Activated naive CD4-positive, alpha-beta T cell (primary cell): Measurements from ENCODE around the gene CYP27B1.
"Not testable (repeated sequence)": the region's sequence is repeated elsewhere in the genome, so short reads cannot be mapped to it uniquely, and the experiment has no call there.

Source experiments
- DNase-seq, 4 experiments: peaks; one replicate each; lab custom pipeline; 2025; lab: John Stamatoyannopoulos, UW

Gene CYP27B1

DNA sequence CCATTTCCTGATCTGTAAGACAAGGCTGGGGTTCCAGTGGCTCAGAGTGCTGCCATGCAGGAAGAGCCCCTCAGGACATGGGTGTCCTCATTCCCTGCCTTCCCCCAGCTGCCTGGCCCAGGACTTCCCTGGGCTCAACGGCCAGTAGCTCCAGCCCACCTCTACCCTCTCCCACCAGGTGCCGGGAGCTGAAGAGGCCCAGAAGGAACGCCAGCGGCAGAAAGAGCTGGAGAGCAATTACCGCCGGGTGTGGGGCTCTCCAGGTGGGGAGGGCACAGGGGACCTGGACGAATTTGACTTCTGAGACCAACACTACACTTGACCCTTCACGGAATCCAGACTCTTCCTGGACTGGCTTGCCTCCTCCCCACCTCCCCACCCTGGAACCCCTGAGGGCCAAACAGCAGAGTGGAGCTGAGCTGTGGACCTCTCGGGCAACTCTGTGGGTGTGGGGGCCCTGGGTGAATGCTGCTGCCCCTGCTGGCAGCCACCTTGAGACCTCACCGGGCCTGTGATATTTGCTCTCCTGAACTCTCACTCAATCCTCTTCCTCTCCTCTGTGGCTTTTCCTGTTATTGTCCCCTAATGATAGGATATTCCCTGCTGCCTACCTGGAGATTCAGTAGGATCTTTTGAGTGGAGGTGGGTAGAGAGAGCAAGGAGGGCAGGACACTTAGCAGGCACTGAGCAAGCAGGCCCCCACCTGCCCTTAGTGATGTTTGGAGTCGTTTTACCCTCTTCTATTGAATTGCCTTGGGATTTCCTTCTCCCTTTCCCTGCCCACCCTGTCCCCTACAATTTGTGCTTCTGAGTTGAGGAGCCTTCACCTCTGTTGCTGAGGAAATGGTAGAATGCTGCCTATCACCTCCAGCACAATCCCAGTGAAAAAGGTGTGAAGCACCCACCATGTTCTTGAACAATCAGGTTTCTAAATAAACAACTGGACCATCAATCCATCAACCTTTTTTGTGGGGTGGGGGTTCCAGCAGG is 46.0 kb downstream of the CYP27B1 start:
- no peak for DNase-seq

DNA sequence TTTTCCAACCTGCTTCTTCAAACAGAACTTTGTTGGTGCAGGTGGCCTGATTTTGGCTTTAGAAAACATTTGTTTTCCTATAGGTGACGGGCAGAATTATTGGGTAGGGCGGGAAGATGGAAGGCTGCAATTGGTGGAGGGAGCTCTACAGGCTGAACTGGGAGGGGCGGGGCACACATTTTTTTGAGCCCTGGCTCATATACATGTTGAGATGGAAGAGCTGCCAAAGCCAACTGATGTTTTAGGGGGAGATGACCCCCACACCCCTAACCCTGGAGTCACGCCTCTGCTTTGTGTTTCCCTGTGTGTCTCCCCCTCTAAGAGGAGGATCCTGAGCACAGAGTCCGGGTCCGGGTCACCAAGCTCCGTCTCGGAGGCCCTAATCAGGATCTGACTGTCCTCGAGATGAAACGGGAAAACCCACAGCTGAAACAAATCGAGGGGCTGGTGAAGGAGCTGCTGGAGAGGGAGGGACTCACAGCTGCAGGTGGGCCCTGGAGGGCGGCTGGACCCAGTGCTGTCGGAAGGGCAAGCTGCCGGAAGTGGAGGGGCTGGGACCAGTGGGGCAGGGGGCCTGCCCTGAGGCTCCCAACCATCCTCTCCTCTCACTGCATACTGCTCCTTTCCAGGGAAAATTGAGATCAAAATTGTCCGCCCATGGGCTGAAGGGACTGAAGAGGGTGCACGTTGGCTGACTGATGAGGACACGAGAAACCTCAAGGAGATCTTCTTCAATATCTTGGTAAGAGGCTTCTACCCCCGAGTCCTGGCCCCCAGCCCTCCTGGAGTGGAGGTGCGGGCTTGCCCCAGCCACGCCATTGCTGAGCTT is 46.9 kb downstream of the CYP27B1 start:
- DNase-seq: no peak

DNA sequence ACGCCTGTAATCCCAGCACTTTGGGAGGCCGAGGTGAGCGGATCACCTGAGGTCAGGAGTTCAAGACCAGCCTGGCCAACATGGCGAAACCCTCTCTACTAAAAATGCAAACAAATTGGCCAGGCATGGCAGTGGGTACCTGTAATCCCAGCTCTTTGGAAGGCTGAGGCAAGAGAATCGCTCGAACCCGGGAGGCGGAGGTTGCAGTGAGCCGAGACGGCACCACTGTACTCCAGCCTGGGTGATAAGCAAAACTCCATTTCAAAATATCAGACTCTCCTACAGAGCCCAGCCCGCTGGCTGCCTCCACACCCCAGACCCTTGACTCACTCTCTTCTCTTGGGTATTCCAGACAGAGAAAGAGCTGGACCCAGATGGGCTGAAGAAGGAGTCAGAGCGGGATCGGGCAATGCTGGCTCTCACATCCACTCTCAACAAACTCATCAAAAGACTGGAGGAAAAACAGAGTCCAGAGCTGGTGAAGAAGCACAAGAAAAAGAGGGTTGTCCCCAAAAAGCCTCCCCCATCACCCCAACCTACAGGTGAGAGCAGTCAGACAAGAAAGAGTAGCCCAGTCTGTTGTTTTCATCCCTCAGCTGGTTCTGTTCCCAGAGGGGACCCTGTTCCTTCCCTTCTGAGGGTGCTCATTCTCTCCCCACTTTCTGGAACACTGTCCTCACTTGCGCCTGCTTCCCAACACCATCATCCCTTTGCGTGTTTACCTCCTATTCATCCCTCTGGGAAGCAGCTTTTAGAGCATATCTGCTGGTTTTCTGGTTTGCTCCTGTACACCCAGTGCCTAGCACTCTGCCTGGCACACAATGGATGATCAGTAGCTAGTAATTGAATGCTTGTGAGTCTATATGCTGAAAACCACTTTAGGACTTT is 48.0 kb downstream of the CYP27B1 start:
- no peak for DNase-seq

- no peak for DNase-seq
These were observed 48.8 kb downstream of the CYP27B1 start for GRCh38 chr12:57717846-57718640.

- DNase-seq: no peak
These were observed 49.7 kb downstream of the CYP27B1 start for GRCh38 chr12:57717131-57717530.

GRCh38 chr12:57716305-57716704 is 50.6 kb downstream of the CYP27B1 start:
- DNase-seq: no peak

- no peak for DNase-seq
These were observed 51.1 kb downstream of the CYP27B1 start for GRCh38 chr12:57715786-57716185.

GRCh38 chr12:57715036-57715748 is 51.7 kb downstream of the CYP27B1 start:
- not testable (repeated sequence) for DNase-seq

GRCh38 chr12:57713209-57713608 is 53.7 kb downstream of the CYP27B1 start:
- DNase-seq: no peak

DNA sequence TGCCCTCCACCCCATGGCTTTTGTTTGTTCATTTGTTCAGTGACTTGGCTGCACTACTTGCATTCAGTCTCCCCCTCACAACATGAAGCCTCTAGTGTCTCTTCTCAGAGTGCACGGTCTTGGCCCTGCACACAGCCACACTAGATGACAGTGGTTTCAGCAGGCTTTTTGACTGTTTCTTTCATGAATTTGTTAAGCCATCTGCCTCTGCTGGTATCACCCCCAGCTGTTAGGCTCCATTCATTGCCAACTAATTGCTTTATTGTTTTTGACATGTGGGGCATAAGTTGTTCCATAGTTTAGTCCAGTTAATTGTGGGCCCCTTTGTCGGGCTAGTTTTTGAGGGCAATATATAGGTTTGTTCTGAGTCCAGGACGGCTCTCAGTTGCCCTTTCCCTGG is 54.2 kb downstream of the CYP27B1 start:
- DNase-seq: no peak
